ENCODE results near the gene PRPF31.

The PRPF31 gene

DNA sequence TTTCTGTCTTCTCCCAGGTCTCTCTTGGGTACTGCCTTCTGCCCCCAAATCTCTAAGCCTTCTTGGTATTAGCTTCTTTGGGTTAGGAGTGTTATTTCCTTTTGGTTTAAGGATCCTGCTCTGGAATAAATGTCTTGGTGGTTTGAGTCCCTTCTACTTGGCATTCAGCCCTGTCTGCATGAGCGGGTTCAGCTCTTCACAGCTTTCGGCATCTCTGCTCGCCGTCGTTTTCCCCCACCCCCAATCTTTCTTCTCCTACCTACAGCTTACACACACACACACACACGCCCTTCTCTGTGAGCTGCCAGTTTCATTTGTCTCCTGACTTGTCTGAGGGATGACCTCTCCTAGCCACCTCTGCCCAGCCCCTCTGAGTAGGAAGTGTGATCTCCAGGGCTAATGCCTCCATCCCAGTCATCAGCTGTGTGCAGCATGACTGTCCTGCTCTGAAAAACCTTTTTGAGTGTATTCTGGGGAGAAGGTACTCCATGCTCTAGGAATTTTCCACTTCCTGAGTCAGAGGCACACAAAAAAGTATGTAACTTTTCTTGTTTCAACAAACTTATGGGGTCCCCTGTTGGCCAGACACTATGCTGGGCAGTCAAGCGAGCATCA lies 26.7 kb downstream of the PRPF31 start:
- no peak for DNase-seq

DNA sequence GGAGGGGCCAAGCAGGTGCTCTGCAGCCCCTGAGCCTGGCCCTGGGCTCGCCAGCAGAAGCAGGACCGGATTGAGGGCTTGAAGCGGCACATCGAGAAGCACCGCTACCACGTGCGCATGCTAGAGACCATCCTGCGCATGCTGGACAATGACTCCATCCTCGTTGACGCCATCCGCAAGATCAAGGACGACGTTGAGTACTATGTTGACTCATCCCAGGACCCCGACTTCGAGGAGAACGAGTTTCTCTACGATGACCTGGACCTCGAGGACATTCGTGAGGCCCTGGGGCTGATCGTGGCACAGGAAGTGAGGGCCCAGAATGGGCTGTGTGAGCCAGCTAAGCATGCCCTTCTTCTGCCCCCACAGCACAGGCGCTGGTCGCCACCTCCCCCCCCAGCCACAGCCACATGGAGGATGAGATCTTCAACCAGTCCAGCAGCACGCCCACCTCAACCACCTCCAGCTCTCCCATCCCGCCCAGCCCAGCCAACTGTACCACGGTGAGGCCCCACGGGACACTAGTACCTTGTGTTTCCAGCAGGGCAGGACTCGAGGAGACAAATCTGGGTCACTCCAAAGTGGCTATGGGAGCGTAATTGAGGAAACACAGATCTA lies 30.1 kb downstream of the PRPF31 start:
- no peak for DNase-seq

DNA sequence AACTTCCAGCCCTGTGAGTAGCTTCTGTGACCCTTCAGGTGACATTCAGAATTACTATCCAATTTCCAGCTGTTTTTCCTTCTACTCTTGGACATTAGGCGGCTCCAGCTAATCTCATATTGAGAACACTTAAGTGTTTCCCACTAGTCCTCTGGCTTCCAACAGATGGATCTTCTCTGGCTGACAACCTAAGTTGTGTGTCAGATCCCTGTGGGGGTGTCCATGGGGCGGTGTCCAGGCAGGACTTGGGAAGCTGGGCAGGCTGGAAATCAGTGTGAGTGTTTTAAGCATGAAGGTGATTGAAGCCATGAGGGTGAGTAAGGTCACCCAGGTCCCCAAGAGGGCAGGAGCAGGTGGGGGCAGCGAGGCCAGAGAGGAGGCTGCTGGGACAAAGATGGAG lies 32.1 kb downstream of the PRPF31 start:
- no peak for DNase-seq

DNA sequence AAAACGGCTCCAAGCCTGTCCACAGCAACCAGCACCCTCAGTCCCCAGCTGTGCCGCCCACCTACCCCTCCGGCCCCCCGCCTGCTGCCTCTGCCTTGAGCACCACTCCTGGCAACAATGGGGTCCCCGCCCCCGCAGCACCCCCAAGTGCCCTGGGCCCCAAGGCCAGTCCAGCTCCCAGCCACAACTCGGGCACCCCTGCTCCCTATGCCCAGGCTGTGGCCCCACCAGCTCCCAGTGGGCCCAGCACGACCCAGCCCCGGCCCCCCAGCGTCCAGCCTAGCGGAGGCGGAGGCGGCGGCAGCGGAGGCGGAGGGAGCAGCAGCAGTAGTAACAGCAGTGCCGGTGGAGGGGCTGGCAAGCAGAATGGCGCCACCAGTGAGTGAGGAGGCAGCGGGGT lies 32.6 kb downstream of the PRPF31 start:
- no peak for DNase-seq

DNA sequence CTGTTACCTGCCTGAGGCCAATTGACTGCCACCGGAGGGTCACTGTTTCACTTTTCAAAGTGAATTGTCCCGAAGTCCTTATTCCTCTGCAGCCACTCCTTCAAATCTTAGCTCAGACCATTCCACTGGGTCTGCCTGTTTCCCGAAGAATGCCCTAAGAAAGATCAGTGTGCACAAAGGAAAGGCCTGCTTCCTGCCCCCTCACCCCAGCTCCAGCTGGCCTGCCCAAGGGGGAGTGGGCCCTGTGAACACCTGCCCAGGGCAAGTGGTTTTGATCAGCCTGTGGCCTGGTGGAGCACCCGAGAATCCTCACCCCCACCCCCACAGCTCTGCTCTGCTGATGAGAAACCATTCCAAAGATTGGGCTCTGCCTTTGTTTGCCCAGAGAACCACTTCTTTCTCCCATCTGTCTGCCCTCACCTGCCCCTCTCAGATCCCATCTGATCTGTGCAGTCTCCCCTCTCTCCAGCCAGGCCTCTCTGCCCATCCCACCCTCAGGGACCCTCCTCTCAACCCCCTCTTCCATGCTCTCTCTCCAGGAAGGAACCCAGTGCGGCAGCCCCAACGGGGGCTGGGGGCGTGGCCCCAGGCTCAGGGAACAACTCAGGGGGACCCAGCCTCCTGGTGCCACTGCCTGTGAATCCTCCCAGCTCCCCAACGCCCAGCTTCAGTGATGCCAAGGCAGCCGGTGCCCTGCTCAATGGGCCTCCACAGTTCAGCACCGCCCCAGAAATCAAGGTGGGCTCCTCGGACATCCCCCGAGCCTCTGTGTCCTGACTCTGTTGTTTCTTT lies 33.7 kb downstream of the PRPF31 start:
- no peak for DNase-seq

DNA sequence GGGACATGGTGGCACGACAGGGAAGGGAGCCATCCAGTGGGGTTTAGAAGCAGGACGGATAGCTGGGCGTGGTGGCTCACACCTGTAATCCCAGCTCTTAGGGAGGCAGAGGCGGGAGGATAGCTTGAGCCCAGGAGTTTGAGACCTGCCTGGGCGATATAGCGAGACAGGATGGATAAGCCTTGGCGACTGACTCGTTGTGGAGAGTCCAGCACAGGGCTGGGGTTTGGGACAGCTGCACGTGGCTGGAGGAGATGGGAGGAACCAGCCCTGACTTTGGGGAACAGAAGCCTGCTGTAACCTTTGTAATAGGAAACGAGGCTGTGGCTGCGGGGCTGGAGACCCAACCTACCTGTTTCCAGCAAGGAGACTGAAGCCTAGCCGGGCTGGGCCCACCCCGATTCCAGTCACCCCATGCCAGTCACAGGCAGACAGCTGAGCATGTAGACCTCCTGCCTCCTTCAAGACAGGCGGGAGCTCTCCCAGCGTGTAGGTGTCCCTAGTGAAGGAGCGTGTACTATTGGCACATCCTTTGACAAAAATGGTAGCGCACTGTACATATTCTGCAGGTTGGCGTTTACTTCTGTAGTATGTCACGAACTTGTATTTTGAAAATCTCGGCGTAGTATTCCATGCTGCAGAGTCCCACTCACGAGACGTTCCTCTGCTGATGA lies 35.9 kb downstream of the PRPF31 start:
- DNase-seq, result no peak

DNA sequence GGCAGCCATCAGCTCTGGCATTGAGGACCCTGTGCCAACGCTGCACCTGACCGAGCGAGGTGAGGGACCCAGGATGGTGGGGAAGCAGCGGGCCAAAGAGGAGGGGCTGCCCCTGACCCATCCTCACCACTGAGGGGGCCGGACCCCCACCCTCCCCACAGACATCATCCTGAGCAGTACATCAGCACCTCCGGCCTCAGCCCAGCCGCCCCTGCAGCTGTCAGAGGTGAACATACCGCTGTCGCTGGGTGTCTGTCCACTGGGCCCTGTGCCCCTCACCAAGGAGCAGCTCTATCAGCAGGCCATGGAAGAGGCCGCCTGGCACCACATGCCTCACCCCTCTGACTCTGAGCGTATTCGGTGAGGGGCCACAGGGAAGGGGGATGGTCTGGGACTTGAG lies 36.7 kb downstream of the PRPF31 start:
- DNase-seq, result no peak

DNA sequence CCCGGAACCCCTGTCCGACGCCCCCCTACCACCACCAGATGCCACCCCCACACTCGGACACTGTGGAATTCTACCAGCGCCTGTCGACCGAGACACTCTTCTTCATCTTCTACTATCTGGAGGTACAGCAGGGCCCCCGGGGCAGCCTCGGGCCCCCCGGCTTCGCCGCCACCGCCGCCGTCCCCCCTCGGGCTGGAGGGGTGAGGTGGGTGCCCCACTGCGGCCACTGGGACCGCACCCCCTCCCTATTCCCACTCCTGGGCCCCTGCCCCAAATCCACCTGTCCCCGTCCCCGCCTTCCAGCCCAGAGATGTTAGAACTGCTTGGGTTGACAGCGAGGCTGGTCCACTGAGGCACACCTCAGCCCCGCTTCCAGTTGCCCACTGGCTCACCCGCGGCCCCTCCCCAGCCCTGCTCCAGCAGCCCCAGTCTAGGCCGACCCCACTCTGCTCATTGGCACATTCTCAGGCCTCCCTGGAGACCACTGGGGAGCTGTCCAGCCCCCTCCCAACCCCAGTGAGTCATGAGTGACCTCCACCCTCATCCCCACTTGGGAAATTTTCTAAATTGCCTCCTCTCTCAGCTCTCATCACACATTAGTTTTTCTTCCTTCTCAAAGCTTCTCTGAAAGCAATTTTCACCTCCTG lies 37.4 kb downstream of the PRPF31 start:
- no peak for DNase-seq

DNA sequence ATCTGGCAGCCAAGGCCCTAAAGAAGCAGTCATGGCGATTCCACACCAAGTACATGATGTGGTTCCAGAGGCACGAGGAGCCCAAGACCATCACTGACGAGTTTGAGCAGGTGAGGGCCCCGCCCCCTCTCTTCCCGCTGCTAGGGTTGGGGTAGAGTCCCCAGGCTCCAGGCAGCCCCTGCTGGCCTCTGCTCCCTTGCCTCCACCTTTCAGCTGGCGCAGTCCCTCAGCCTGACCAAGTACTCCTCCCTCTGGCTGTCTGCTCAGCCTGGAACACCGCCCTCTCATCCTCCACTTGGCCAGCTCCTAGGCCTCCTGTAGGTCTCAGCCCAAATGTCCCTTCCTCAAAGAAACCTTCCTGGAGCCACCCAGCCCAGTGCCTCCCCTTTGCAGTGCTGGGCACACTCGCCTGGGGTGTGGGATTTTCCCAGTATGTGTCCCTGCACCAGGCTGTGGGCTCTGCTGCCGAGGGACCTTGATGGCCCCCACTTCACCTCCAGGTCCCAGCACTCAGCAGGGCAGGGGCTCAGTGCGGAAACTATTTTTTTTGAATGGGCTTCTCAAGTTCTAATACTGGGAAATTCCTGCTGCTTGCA lies 38.3 kb downstream of the PRPF31 start:
- no peak for DNase-seq

DNA sequence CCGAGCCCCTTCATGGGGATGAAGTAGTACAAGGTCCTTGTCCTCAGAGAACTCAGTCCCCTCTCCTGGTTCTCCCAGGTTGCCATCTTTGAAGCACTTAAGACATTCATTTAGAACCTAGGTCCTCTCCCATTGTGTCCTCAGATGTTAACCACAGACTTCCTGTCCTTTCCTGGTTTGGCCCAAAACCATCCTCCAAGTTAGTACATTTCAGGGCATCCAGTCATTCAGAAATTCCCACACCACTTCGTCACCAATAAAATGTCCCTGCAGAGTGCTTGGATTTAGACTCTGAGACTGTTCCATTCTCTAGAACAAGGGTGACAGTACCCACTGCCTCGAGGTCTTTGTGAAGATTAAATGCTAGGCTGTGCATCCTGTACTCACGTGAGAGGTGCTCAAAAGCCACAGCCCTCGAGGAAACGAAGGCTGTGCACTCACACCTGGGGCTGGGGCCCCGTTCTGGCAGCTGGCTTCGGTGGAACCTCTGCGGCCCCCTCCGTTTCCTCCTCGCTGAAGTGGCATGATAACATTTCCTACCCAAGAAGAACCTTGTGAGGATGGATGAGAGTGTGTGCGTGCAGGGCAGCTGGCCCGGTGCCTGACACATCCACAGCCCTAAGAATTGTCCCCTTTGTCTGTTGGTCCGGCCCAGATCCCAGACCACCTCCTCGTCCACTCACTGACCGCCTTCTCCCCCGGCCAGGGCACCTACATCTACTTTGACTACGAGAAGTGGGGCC lies 39.2 kb downstream of the PRPF31 start:
- no peak for DNase-seq

DNA sequence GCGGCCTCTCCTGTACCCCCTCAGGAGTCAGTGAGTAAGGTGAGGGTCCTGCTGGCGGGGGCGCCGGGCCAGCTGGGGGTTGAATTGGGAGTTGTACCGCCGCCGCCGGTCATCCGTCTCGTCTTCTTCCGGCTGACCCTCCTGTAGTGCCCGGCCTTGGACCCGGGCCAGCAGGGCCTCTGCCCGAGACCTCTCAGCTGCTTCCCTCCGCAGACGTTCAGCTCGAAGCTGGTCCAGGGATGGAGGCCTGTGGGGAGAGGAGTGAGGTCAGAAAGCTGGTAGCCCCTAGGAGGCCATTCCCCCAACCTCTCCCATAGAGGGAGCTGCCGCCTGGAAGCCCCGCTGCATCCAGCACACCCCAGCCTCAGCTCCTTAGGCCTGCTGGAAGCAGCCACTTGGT lies 40.1 kb downstream of the PRPF31 start:
- no peak for DNase-seq

DNA sequence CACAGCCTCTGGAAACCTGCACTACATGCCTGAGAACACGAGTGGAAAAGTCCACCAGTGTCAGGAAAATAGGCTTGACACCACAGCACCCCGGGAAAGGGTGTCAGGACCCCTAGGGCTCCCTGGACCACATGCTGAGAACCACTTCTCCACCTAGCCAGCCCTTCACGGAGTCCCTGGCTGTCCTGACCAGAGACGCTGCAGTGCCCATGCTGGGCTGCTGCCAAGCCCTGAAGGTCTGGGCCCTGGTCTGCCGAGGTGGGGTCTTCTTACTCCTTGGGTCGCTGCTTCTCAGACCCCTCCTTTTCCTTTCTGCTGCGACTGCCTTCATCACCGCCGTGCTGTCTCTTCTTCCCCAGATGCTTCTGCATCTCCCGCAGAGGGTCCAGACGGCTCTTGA lies 40.9 kb downstream of the PRPF31 start:
- no peak for DNase-seq

DNA sequence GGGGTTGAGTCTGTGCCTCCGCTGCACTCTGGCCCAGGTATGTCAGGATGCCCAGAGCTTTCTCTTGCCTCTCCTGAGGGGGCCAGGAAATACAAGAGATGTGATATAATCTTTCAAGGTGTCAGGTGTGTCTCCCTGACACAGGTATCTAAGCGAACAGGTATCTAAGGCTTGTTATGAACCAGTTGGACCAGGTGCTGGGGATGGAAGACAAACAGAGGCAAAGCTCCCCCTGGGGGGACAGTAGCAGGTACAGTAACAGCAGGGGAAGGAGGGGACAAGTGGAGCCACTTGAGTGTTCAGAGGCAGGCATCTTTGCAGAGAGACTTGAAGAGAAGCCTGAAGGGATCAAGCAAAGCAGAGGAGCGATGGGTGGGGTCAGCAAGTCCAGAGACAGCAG lies 41.4 kb downstream of the PRPF31 start:
- no peak for DNase-seq

DNA sequence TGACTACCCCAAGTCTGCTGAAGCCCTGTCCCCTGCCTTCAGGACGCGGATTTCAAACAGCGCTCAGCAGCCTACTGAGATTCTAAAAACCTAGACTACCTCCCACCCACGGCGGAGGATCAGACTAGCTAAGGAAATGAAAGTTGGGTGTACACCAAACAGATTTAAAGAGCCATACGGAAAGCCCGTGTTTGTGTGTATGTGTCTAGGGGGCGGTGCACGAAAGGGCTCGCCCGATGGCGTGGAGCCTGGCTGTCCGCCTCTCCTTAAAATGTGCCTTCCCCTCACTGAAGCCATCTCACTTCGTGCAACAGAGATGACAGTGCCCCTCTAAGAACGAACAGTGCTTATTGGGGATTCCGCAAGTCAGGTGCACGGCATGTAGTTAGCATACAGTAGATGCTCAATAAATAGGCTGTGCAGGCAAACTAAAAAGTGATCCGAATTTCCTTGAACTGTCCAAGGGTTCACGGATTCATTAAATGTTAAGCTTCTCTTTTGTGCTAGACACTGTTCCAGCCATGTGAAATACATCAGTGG lies 43.3 kb downstream of the PRPF31 start:
- no peak for DNase-seq

DNA sequence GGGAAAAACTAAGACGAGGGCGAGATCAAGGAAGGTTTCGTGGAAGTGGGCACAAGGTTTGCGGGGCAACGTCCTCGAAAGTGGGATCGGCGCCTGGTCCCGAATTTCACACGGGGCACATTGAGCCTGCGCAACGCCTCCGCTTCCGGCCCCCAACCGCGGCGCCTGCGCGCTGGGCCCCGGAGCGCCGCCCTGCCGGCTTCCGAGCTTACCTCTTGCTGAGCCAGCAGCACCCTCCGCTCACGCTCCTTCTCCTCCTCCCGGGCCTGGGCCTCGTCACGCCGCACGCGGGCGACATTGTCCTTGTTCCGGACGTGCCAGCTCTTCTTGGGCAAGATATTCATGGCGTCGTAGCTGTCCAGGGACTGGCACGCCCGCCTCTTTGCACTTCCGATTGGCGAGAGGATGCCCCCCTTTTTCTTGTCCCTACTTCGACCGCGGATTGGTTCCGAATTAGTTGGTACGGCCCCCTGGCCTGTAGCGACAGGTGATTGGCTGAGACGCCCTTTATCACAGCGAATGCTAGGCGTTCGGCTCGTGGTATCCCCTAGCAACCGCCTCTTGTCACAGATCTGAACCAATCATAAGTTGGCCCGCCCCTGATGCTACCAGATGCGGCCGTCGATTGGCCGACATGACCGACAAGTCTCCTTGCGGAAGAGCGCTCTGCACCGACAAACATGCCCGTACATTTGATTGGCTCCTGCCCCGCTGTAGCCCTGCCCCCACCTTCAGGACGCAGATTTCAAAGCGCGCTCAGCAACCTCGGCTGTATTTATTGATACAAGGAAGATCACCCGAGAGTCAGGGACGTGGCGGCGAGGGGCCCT lies 44.0 kb downstream of the PRPF31 start, which contains the start of gene LENG1:
TSS of gene LENG1 (minus strand) at position 370 of the 830 bp plus-strand sequence. CDS start at position 344, 26 bp downstream.
- DNase-seq, result peak; percentile 99

DNA sequence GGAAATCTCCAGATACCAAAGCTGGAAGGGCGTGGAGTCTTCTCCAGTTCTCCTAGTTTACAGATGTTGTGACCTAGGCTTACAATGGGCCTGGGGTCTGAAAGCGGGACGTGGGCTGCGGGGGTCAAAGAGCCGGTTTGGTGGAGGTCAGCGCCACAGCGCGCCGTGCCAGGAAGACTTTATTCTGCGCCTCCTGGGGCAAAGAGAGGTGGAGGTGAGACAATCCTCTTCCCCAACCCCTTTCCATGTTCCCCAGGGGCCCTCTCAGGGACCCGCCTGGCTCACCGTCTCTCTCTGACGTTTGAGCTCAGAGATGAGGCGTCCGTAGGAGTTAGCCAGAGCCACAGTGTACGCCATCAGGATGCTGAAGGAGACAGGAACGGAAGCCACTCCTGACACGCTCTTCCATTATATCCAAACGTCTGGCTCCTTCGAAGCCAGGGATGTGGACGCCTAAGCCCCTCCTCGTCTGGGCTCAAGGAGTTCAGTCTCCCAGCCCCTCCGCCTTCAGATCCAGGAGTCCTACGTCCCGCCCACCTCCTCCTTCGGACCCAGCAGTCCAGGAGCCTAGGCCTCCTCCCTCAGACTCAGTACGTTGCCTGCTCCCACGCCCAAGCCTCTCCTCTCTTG lies 44.7 kb downstream of the PRPF31 start:
- no peak for DNase-seq

DNA sequence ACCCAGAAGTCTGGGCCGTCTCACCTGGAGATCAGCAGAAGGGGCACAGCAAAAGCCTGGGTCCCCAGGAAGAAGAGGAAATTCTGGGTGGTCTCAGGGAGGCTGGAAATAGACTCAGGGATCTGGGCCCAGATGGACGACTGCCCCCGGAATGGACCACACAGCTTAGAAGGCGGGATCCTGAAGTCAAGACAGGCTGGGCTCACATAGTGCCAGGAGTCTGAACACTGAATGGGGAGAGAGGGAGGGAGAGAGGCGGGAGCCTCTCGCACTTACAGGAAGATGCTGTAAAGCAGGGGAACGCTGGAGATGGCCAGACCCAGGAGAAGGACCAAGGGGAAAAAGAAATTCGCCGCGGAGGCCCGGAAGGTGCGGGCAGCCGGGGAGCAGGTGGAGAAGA lies 45.3 kb downstream of the PRPF31 start:
- DNase-seq, result no peak

DNA sequence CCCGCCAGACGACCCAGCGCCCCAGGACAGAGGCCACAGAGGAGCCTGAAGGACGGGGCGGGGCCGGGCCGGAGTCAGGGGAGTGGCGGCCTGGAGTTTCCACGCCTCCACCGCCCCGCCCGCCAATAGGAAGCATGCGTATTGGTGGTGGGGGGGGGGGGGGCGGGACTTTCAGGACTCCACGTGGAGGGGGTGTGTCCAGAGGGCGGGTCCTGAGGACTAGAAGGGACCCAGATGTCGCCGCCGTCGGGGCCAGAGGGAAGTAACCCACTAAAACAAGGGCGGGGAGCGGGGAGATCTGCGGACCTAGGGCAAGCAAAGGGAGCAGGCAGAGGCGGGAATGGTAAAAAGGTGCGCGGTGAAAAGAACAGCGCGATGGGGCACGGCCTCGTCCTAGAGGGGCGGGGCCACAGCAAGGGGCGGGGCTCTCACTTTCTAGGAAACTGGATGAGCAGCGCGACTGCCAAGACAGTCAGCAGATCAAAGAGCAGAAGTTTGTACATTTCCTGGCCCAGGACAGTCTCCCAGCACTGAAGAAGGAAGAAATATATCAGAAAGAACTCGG lies 46.8 kb downstream of the PRPF31 start:
- DNase-seq, result no peak

DNA sequence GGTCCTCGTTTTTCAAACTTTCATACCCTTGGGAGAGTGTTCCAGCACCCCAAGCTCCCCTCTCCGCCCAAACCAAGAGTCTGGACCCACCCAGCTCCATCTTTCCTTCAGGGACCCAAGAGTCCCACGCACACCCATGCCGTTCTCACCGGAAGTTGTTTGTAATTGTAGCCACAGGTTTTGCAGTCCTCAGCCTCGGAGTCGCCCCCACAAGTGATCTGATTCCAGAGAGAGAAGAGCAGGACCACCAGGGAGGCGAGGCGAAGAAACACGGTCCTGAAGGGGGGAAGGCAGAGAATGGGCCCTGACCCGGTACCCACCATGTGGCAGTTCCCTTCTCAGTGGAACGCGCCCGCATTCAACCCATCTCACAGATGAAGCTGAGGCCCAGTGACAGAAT lies 47.3 kb downstream of the PRPF31 start:
- DNase-seq, result no peak
